Caco-2 (cell line): Measurements from ENCODE around the gene KLHL25. TPM values are rescaled to one million over a fixed set of nuclear protein-coding genes. Genes with fewer than 3 reads are reported as not detected.

Experiments
- BruUV-seq: library from RNA; stranded (reverse); fragments of 400-500 nt; replicated peaks from 2 replicates; lab custom pipeline; 2021; lab: Mats Ljungman, UMichigan
- CTCF ChIA-PET: fragments of 300-600 bp; sonication (Branson Sonifier 250); formaldehyde crosslinking; loops from one replicate; lab custom pipeline; 2022; ENCODE audit warnings: antibody characterized with exemption; lab: Charles Lee
- POLR2A ChIA-PET: fragments of 300-600 bp; sonication (Branson Sonifier 250); formaldehyde crosslinking; loops from one replicate; lab custom pipeline; 2022; ENCODE audit warnings: antibody characterized with exemption; lab: Charles Lee
- DNase-seq, 2 experiments: peaks; one replicate each; pipeline versions ENCODE4 v3.0.0 to v3.0.0-alpha.2; 2020 to 2022
- H3K27me3 ChIP-seq: replicated peaks from 2 replicates; pipeline ENCODE4 v1.6.0; 2011; ENCODE audit warnings: low read length; ENCODE audit not compliant: control insufficient read depth, insufficient read depth
- H3K36me3 ChIP-seq: 2 replicates; pipeline ENCODE4 v1.5.1; 2011; ENCODE audit warnings: low read length; ENCODE audit not compliant: control insufficient read depth, insufficient read depth
- H3K4me1 ChIP-seq: fragments of 250-450 bp; sonication (Bioruptor Pico); 2 replicates; pipeline ENCODE4 v1.5.1; 2020; ENCODE audit warnings: mild to moderate bottlenecking
- H3K4me3 ChIP-seq: 2 replicates; pipeline ENCODE4 v1.5.1; 2011; ENCODE audit warnings: low read depth, mild to moderate bottlenecking, control low read depth, low read length
- H3K9me3 ChIP-seq: fragments of 250-450 bp; sonication (Bioruptor Pico); 2 replicates; pipeline ENCODE4 v1.5.1; 2020; ENCODE audit warnings: mild to moderate bottlenecking, moderate library complexity
- H3K27ac Mint-ChIP-seq: one replicate; pipeline ENCODE4 v1.8.0; 2022; ENCODE audit warnings: mixed read lengths; ENCODE audit not compliant: unreplicated experiment
- H3K27me3 Mint-ChIP-seq: one replicate; pipeline ENCODE4 v1.8.0; 2022; ENCODE audit warnings: mixed read lengths; ENCODE audit not compliant: insufficient read depth, unreplicated experiment
- H3K36me3 Mint-ChIP-seq: one replicate; pipeline ENCODE4 v1.8.0; 2022; ENCODE audit warnings: mild to moderate bottlenecking, mixed read lengths; ENCODE audit not compliant: insufficient read depth, unreplicated experiment
- H3K4me1 Mint-ChIP-seq: one replicate; pipeline ENCODE4 v1.8.0; 2022; ENCODE audit warnings: low read depth, mixed read lengths; ENCODE audit not compliant: unreplicated experiment
- H3K4me3 Mint-ChIP-seq: one replicate; pipeline ENCODE4 v1.8.0; 2022; ENCODE audit warnings: mild to moderate bottlenecking, moderate library complexity, mixed read lengths; ENCODE audit not compliant: unreplicated experiment
- H3K9me3 Mint-ChIP-seq: one replicate; pipeline ENCODE4 v1.8.0; 2022; ENCODE audit warnings: mixed read lengths; ENCODE audit not compliant: unreplicated experiment
- intact Hi-C: fragments of 100-400 bp; cut with micrococcal nuclease; formaldehyde crosslinking; loops from one replicate; pipeline ENCODE4 v1.10.0; 2022; ENCODE audit not compliant: unreplicated experiment
- total RNA-seq: library from RNA; stranded (reverse); gene quantifications from 2 replicates; pipeline ENCODE4 v1.2.3, GENCODE V29; 2022
- TF ChIP-seq, protein P1 (sequence below), 2 experiments: fragments of 200-600 bp in 1 of 2; IDR thresholded peaks; 1 replicate in 1 of 2; 2 replicates in 1 of 2; pipeline versions ENCODE4 v1.5.1 to v1.8.0; 2011 to 2022; ENCODE audit warnings: antibody characterized with exemption in 1 of 2, control low read depth in 1 of 2, inconsistent platforms in 1 of 2, low read depth in 1 of 2, low read length in 1 of 2, mild to moderate bottlenecking in 1 of 2, moderate library complexity in 1 of 2; ENCODE audit not compliant: insufficient read depth in 1 of 2, severe bottlenecking in 1 of 2, unreplicated experiment in 1 of 2

KLHL25 gene
- total RNA-seq, 1 experiment from 2014 or later: 15.4 TPM

- TF ChIP-seq, protein P1, sequence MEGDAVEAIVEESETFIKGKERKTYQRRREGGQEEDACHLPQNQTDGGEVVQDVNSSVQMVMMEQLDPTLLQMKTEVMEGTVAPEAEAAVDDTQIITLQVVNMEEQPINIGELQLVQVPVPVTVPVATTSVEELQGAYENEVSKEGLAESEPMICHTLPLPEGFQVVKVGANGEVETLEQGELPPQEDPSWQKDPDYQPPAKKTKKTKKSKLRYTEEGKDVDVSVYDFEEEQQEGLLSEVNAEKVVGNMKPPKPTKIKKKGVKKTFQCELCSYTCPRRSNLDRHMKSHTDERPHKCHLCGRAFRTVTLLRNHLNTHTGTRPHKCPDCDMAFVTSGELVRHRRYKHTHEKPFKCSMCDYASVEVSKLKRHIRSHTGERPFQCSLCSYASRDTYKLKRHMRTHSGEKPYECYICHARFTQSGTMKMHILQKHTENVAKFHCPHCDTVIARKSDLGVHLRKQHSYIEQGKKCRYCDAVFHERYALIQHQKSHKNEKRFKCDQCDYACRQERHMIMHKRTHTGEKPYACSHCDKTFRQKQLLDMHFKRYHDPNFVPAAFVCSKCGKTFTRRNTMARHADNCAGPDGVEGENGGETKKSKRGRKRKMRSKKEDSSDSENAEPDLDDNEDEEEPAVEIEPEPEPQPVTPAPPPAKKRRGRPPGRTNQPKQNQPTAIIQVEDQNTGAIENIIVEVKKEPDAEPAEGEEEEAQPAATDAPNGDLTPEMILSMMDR (IDR thresholded peaks at IDR 0.05; ENCODE audit: insufficient read depth in 1 of 2, low read depth in 1 of 2, low read length in 1 of 2, severe bottlenecking in 1 of 2, unreplicated experiment in 1 of 2): no peak
- no peaks in the 10 kb centered on the region; the same call in none of the 2 replicates for H3K36me3 ChIP-seq
- no peak for DNase-seq
- Mint-ChIP-seq H3K4me3 (no peak overlapping the region), H3K27ac (no peak overlapping the region), H3K9me3 (no peaks in the 10 kb centered on the region), H3K4me1 (no peaks in the 10 kb centered on the region), H3K27me3 (no peaks in the 10 kb centered on the region), H3K36me3 (peaks cover 35% of the 10 kb centered on the region)
- no peaks in the 10 kb centered on the region for H3K27me3 ChIP-seq
- no TSS peak for BruUV-seq
- intact Hi-C loops: no loop called here
- H3K4me1 ChIP-seq: no peaks in the 10 kb centered on the region
- ChIA-PET CTCF (no interaction called here), POLR2A (no interaction called here)
- H3K4me3 ChIP-seq: no peak overlapping the region
- no peaks in the 10 kb centered on the region for H3K9me3 ChIP-seq
Measured at GRCh38 chr15:85764649-85765277, 30.0 kb downstream of the KLHL25 start.

DNA sequence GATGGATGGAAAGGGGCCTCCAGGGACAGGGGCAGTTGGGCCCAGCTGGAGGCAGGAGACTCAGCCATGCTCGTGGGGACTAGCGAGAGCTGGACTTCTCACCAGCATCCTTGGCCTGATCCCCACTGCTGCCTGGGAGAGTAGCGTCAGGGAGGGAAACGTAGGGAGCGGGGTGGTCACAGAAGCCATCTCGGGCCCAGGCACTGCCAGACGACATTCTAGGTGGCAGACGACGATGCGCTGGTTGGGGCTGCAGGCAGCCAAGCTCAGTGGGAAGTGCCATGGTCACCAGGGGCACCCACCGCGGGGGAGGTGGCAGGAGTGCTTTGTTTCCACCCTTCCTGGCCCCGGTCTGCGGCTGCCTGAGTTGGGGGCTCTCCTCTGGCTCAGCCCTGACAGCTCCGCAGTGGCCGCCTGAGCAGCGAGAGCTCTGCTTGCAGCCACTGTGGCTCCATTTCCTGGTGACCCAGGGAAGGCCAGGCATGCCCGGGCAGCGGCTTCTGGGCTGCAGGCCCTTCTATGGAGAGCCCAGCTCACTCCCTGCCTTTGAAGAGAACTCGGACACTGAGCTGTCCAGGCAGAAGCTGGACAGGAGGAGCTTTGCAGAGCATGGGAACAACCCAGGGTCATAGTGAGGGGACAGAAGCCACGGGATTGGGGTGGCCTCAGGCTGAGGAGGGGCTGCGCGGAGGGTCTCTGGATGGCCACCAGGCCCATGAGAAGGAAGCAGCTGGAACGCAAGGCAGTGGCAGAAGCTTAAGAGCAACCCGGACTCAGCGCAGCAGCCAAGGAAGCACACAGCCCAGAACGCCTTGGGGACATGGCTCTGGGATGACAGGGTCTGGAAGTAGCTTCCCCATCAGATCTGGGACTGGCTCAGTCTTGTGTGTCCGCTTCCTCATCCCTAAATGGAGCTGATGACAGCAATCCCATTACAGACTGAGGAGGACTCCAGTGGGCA, 30.8 kb downstream of the KLHL25 start:
- no peak for DNase-seq
- no peaks in the 10 kb centered on the region; the same call in none of the 2 replicates for H3K36me3 ChIP-seq
- H3K9me3 ChIP-seq: no peaks in the 10 kb centered on the region
- no peaks in the 10 kb centered on the region for H3K4me1 ChIP-seq
- Mint-ChIP-seq H3K9me3 (no peaks in the 10 kb centered on the region), H3K27ac (no peak overlapping the region), H3K36me3 (peaks cover 29% of the 10 kb centered on the region), H3K27me3 (no peaks in the 10 kb centered on the region), H3K4me3 (no peak overlapping the region), H3K4me1 (no peaks in the 10 kb centered on the region)
- CTCF ChIA-PET: no interaction called here
- H3K27me3 ChIP-seq: no peaks in the 10 kb centered on the region
- BruUV-seq: no TSS peak
- POLR2A ChIA-PET: no interaction called here
- TF ChIP-seq, protein P1 (IDR thresholded peaks at IDR 0.05; ENCODE audit: insufficient read depth in 1 of 2, low read depth in 1 of 2, low read length in 1 of 2, severe bottlenecking in 1 of 2, unreplicated experiment in 1 of 2): no peak
- H3K4me3 ChIP-seq: no peak overlapping the region
- intact Hi-C loops: no loop called here

DNA sequence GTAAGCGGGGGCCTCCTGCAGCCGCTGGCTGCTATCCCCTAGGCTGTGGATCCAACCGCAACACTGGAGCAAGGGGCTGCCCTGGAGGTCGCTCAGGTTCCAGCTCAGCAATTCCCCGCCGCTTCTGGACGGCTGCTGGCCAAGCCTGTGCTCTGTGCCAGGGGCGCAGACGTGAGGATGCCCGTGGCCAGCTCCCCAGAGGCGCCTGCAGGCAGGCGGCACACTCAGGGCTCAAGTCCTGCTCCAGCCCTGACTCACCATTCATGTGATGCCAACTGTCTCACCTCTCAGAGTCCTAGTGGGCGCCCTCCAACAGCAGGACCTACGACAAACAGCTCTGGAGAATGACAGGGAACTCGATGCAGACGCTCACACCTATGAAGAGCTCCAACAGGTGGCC, 31.6 kb downstream of the KLHL25 start:
- Mint-ChIP-seq H3K27me3 (no peaks in the 10 kb centered on the region), H3K27ac (no peak overlapping the region), H3K36me3 (peaks cover 29% of the 10 kb centered on the region), H3K4me1 (no peaks in the 10 kb centered on the region), H3K9me3 (no peaks in the 10 kb centered on the region), H3K4me3 (no peak overlapping the region)
- H3K4me1 ChIP-seq: no peaks in the 10 kb centered on the region
- no peaks in the 10 kb centered on the region for H3K9me3 ChIP-seq
- POLR2A ChIA-PET: no interaction called here
- no peak overlapping the region for H3K4me3 ChIP-seq
- no peaks in the 10 kb centered on the region for H3K27me3 ChIP-seq
- no peak for DNase-seq
- intact Hi-C loops: no loop called here
- BruUV-seq: no TSS peak
- TF ChIP-seq, protein P1 (IDR thresholded peaks at IDR 0.05; ENCODE audit: insufficient read depth in 1 of 2, low read depth in 1 of 2, low read length in 1 of 2, severe bottlenecking in 1 of 2, unreplicated experiment in 1 of 2): no peak
- CTCF ChIA-PET: no interaction called here
- no peaks in the 10 kb centered on the region; the same call in none of the 2 replicates for H3K36me3 ChIP-seq
